GM10847 (cell line): Measurements from ENCODE around the gene ALOX5AP.

Experiments used
- POLR2A ChIP-seq: IDR thresholded peaks from 2 replicates; pipeline ENCODE4 v1.6.1; 2011; ENCODE audit not compliant: insufficient read length; ENCODE audit errors: extremely low read depth

Gene ALOX5AP

GRCh38 chr13:30735025-30735871 is at the start of gene ALOX5AP:
Gene ALOX5AP, plus strand, starts transcription at chr13:30735543. Its CDS starts 63 bp downstream, at chr13:30735606.
- TF ChIP-seq POLR2A = no peak

GRCh38 chr13:30685987-30686386 is 49.4 kb upstream of the ALOX5AP start:
- TF ChIP-seq POLR2A = no peak

GRCh38 chr13:30687601-30688000 is 47.7 kb upstream of the ALOX5AP start:
- no peak for TF ChIP-seq POLR2A

GRCh38 chr13:30689752-30690151 is 45.6 kb upstream of the ALOX5AP start:
- TF ChIP-seq POLR2A = no peak

GRCh38 chr13:30690282-30691188 is 44.8 kb upstream of the ALOX5AP start:
- TF ChIP-seq POLR2A = no peak

- TF ChIP-seq POLR2A = no peak
These were observed 43.2 kb upstream of the ALOX5AP start for GRCh38 chr13:30692113-30692512.

GRCh38 chr13:30696278-30697176 is 38.8 kb upstream of the ALOX5AP start:
- no peak for TF ChIP-seq POLR2A

- no peak for TF ChIP-seq POLR2A
These were observed 38.0 kb upstream of the ALOX5AP start for GRCh38 chr13:30697177-30697953.

GRCh38 chr13:30697996-30698401 is 37.3 kb upstream of the ALOX5AP start:
- TF ChIP-seq POLR2A = no peak

- TF ChIP-seq POLR2A = no peak
These were observed 36.8 kb upstream of the ALOX5AP start for GRCh38 chr13:30698488-30699005.

- TF ChIP-seq POLR2A = no peak
These were observed 35.0 kb upstream of the ALOX5AP start for GRCh38 chr13:30700364-30700763.

- no peak for TF ChIP-seq POLR2A
These were observed 33.3 kb upstream of the ALOX5AP start for GRCh38 chr13:30702006-30702405.

GRCh38 chr13:30704596-30704995 is 30.7 kb upstream of the ALOX5AP start:
- no peak for TF ChIP-seq POLR2A

- no peak for TF ChIP-seq POLR2A
These were observed 29.7 kb upstream of the ALOX5AP start for GRCh38 chr13:30705680-30706079.
